WTC11 (cell line): ENCODE measurements around the gene ROBO1. TPM values are rescaled to one million over a fixed set of nuclear protein-coding genes. Genes with fewer than 3 reads are reported as not detected.

Experiments
- ATAC-seq: fragments of 200-7000 bp; cut with Tn5 transposase; 2 replicates; pipeline ENCODE4 v1.10.0; 2021; ENCODE audit warnings: mild to moderate bottlenecking, moderate library complexity
- CTCF ChIA-PET: fragments of 300-600 bp; sonication (Branson Sonifier 250); formaldehyde crosslinking; loops from one replicate; lab custom pipeline; 2021; ENCODE audit warnings: antibody characterized with exemption; lab: Charles Lee
- POLR2A ChIA-PET: fragments of 350-600 bp; sonication (Branson Sonifier 250); formaldehyde crosslinking; loops from one replicate; lab custom pipeline; 2021; ENCODE audit warnings: antibody characterized with exemption; lab: Charles Lee
- DNase-seq: peaks from one replicate; pipeline ENCODE4 v3.0.0; 2021; ENCODE audit warnings: low spot score
- H3K27ac Mint-ChIP-seq: 2 replicates; pipeline ENCODE4 v1.8.0; 2021; ENCODE audit warnings: mixed read lengths
- H3K27me3 Mint-ChIP-seq: 2 replicates; pipeline ENCODE4 v1.8.0; 2021; ENCODE audit warnings: low read depth, mild to moderate bottlenecking, moderate library complexity, mixed read lengths
- H3K36me3 Mint-ChIP-seq: 2 replicates; pipeline ENCODE4 v1.8.0; 2021; ENCODE audit warnings: mixed read lengths
- H3K4me1 Mint-ChIP-seq: 2 replicates; pipeline ENCODE4 v1.8.0; 2022; ENCODE audit warnings: mixed read lengths
- H3K4me3 Mint-ChIP-seq: 2 replicates; pipeline ENCODE4 v1.8.0; 2021; ENCODE audit warnings: mild to moderate bottlenecking, moderate library complexity, mixed read lengths
- H3K9me3 Mint-ChIP-seq: 2 replicates; pipeline ENCODE4 v1.8.0; 2021; ENCODE audit warnings: mixed read lengths
- ARID4B ChIP-seq: sonication (generic); formaldehyde crosslinking; IDR thresholded peaks from 2 replicates; pipeline ENCODE4 v1.8.0; 2023; ENCODE audit warnings: missing genetic modification reagents, mild to moderate bottlenecking, borderline replicate concordance
- ATF3 ChIP-seq: sonication (generic); formaldehyde crosslinking; conservative IDR thresholded peaks from 2 replicates; pipeline ENCODE4 v1.8.1; 2022; ENCODE audit warnings: mild to moderate bottlenecking, missing genetic modification reagents
- E2F1 ChIP-seq: sonication (generic); formaldehyde crosslinking; IDR thresholded peaks from 2 replicates; pipeline ENCODE4 v1.8.0; 2022; ENCODE audit warnings: mild to moderate bottlenecking, missing genetic modification reagents
- E2F4 ChIP-seq: sonication (generic); formaldehyde crosslinking; IDR thresholded peaks from 2 replicates; pipeline ENCODE4 v1.8.1; 2022; ENCODE audit warnings: low read depth, mild to moderate bottlenecking, moderate library complexity, missing genetic modification reagents, borderline replicate concordance
- EMX1 ChIP-seq: fragments of 250-450 bp; sonication (Bioruptor Pico); IDR thresholded peaks from 2 replicates; pipeline ENCODE4 v1.8.0; 2021; ENCODE audit warnings: mild to moderate bottlenecking
- HMGXB4 ChIP-seq: sonication (generic); formaldehyde crosslinking; IDR thresholded peaks from 2 replicates; pipeline ENCODE4 v1.8.1; 2023; ENCODE audit warnings: mild to moderate bottlenecking, moderate library complexity, missing genetic modification reagents
- IRF2 ChIP-seq: sonication (generic); formaldehyde crosslinking; IDR thresholded peaks from 2 replicates; pipeline ENCODE4 v1.8.0; 2022; ENCODE audit warnings: low read depth, missing genetic modification reagents, borderline replicate concordance
- MLX ChIP-seq: sonication (generic); formaldehyde crosslinking; IDR thresholded peaks from 2 replicates; pipeline ENCODE4 v1.8.1; 2023; ENCODE audit warnings: mild to moderate bottlenecking, missing genetic modification reagents, moderate library complexity
- MXD4 ChIP-seq: fragments of 250-450 bp; sonication (Bioruptor Pico); IDR thresholded peaks from 2 replicates; pipeline ENCODE4 v1.8.0; 2021; ENCODE audit warnings: mild to moderate bottlenecking, moderate library complexity, borderline replicate concordance
- NR3C1 ChIP-seq: sonication (generic); formaldehyde crosslinking; conservative IDR thresholded peaks from 2 replicates; pipeline ENCODE4 v1.8.1; 2023; ENCODE audit warnings: low read depth, mild to moderate bottlenecking, missing genetic modification reagents
- PRDM15 ChIP-seq: sonication (generic); formaldehyde crosslinking; IDR thresholded peaks from 2 replicates; pipeline ENCODE4 v1.8.0; 2022; ENCODE audit warnings: missing genetic modification reagents
- SP1 ChIP-seq: sonication (generic); formaldehyde crosslinking; conservative IDR thresholded peaks from 2 replicates; pipeline ENCODE4 v1.8.1; 2022; ENCODE audit warnings: missing genetic modification reagents
- TEAD1 ChIP-seq: sonication (generic); formaldehyde crosslinking; IDR thresholded peaks from 2 replicates; pipeline ENCODE4 v1.8.0; 2022; ENCODE audit warnings: mild to moderate bottlenecking, missing genetic modification reagents
- USF1 ChIP-seq: sonication (generic); formaldehyde crosslinking; IDR thresholded peaks from 2 replicates; pipeline ENCODE4 v1.8.0; 2022; ENCODE audit warnings: mild to moderate bottlenecking, missing genetic modification reagents
- ZNF232 ChIP-seq: sonication (generic); formaldehyde crosslinking; IDR thresholded peaks from 2 replicates; pipeline ENCODE4 v1.8.0; 2022; ENCODE audit warnings: mild to moderate bottlenecking, missing genetic modification reagents
- total RNA-seq: library from RNA; stranded (reverse); gene quantifications from 3 replicates; pipeline ENCODE4 v1.2.3, GENCODE V29; 2021

Gene ROBO1
- total RNA-seq, 1 experiment from 2014 or later, result 90.9 TPM

- H3K27ac Mint-ChIP-seq, result no peak overlapping the region
- POLR2A ChIA-PET, result no interaction called here
Observed at GRCh38 chr3:78757731-78758130, 1010.1 kb downstream of the ROBO1 start.

More at GRCh38 chr3:78757731-78758130, 1010.1 kb downstream of the ROBO1 start:
- TF ChIP-seq PRDM15 (CRISPR knock-in tag) (no peak), TEAD1 (CRISPR knock-in tag) (no peak), HMGXB4 (no peak), ATF3 (CRISPR knock-in tag) (no peak), IRF2 (CRISPR knock-in tag) (no peak), E2F1 (CRISPR knock-in tag) (no peak), NR3C1 (no peak), ZNF232 (CRISPR knock-in tag) (no peak), USF1 (CRISPR knock-in tag) (no peak), MXD4 (CRISPR knock-in tag) (no peak), ARID4B (CRISPR knock-in tag) (no peak), EMX1 (no peak), SP1 (CRISPR knock-in tag) (no peak), E2F4 (CRISPR knock-in tag) (no peak), MLX (CRISPR knock-in tag) (no peak)
- DNase-seq (no peak), ATAC-seq (no peak)
- no peaks in the 10 kb centered on the region for H3K36me3 Mint-ChIP-seq
- CTCF ChIA-PET, result no interaction called here
- H3K9me3 Mint-ChIP-seq, result no peaks in the 10 kb centered on the region; the same call in 1 of the 2 replicates
- peaks cover 11% of the 10 kb centered on the region for H3K4me1 Mint-ChIP-seq
- no peaks in the 10 kb centered on the region for H3K27me3 Mint-ChIP-seq
- H3K4me3 Mint-ChIP-seq, result no peak overlapping the region
